Adrenal gland (tissue), 5 donors: ENCODE measurements around the gene KLF13.

Source experiments
- POLR2A ChIP-seq, 2 donors: fragments of 450-650 bp; IDR thresholded peaks; one replicate each; pipeline ENCODE4 v1.6.1; 2017; ENCODE audit warnings: antibody characterized with exemption in 2 of 2, mild to moderate bottlenecking in 2 of 2, moderate library complexity in 1 of 2
- TF ChIP-seq, protein P1 (sequence below), 6 experiments: fragments of 450-650 bp in 4 of 6; fragments of 200-600 bp in 2 of 6; sonication (generic) in 1 of 6; IDR thresholded peaks; 1 replicate in 5 of 6; 2 replicates in 1 of 6; pipeline versions ENCODE4 v1.5.1 to v1.8.0; 2016 to 2021; ENCODE audit warnings: antibody characterized with exemption in 6 of 6, mild to moderate bottlenecking in 2 of 6, moderate library complexity in 1 of 6
- donor health status: DM: no; HTN: no; CAD: no.

DNA sequence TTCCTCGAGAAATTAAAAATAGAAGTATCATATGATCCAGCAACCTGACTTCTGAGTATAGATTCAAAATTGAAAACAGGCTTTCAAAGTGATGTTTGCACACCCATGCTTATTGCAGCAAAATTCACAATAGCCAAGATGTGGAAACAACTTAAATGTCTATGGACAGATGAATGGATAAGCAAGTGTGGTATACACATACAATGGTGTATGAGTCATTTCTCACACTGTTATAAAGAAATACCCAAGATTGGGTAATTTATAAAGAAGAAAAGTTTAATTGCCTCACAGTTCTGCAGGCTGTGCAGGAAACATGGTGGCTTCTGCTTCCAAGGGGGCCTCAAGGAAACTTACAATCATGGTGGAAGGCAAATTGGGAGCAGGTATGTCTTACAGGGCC lies 100.8 kb downstream of the KLF13 start:
- TF ChIP-seq, protein P1, sequence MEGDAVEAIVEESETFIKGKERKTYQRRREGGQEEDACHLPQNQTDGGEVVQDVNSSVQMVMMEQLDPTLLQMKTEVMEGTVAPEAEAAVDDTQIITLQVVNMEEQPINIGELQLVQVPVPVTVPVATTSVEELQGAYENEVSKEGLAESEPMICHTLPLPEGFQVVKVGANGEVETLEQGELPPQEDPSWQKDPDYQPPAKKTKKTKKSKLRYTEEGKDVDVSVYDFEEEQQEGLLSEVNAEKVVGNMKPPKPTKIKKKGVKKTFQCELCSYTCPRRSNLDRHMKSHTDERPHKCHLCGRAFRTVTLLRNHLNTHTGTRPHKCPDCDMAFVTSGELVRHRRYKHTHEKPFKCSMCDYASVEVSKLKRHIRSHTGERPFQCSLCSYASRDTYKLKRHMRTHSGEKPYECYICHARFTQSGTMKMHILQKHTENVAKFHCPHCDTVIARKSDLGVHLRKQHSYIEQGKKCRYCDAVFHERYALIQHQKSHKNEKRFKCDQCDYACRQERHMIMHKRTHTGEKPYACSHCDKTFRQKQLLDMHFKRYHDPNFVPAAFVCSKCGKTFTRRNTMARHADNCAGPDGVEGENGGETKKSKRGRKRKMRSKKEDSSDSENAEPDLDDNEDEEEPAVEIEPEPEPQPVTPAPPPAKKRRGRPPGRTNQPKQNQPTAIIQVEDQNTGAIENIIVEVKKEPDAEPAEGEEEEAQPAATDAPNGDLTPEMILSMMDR (IDR thresholded peaks at IDR 0.05), result no peak
- TF ChIP-seq POLR2A (IDR thresholded peaks at IDR 0.05), result no peak
